GM08714 (cell line): ENCODE data around the gene HIPK1.

Experiments
- H3K4me3 ChIP-seq: fragments of 200-500 bp; sonication (Bioruptor generic); 2 replicates; pipeline ENCODE4 v1.5.1; 2014; ENCODE audit warnings: mild to moderate bottlenecking, low read length, inconsistent platforms
- ZNF274 ChIP-seq: IDR thresholded peaks from 2 replicates; pipeline ENCODE4 v1.6.1; 2012; ENCODE audit warnings: mild to moderate bottlenecking, low read depth, low read length

HIPK1 gene

GRCh38 chr1:113928187-113928930 lies 765 bp upstream of the HIPK1 start:
- no peak for TF ChIP-seq ZNF274
- H3K4me3 ChIP-seq = peak overlapping the region; percentile 100

GRCh38 chr1:113929750-113930498 lies 800 bp downstream of the HIPK1 start:
- H3K4me3 ChIP-seq = peak overlapping the region; percentile 100
- TF ChIP-seq ZNF274 = no peak

- TF ChIP-seq ZNF274 = no peak
- H3K4me3 ChIP-seq = peak overlapping the region; percentile 100
These were observed 1.5 kb downstream of the HIPK1 start for GRCh38 chr1:113930499-113931161.

GRCh38 chr1:113931451-113931851 lies 2.3 kb downstream of the HIPK1 start:
- H3K4me3 ChIP-seq = peak overlapping the region; percentile 100; the same call in 1 of the 2 replicates
- TF ChIP-seq ZNF274 = no peak

- no peak overlapping the region for H3K4me3 ChIP-seq
- no peak for TF ChIP-seq ZNF274
These were observed 4.9 kb downstream of the HIPK1 start for GRCh38 chr1:113934006-113934405.

- no peak for TF ChIP-seq ZNF274
- H3K4me3 ChIP-seq = no peak overlapping the region
These were observed 5.5 kb downstream of the HIPK1 start for GRCh38 chr1:113934511-113935055.

GRCh38 chr1:113935176-113935575 lies 6.1 kb downstream of the HIPK1 start:
- TF ChIP-seq ZNF274 = no peak
- no peak overlapping the region for H3K4me3 ChIP-seq

- H3K4me3 ChIP-seq = no peak overlapping the region
- TF ChIP-seq ZNF274 = no peak
These were observed 6.8 kb downstream of the HIPK1 start for GRCh38 chr1:113935970-113936369.

GRCh38 chr1:113937146-113937545 lies 8.0 kb downstream of the HIPK1 start:
- TF ChIP-seq ZNF274 = no peak
- H3K4me3 ChIP-seq = no peak overlapping the region

GRCh38 chr1:113938192-113938591 lies 9.1 kb downstream of the HIPK1 start:
- no peak overlapping the region for H3K4me3 ChIP-seq
- no peak for TF ChIP-seq ZNF274

- TF ChIP-seq ZNF274 = no peak
- no peak overlapping the region; the same call in 1 of the 2 replicates for H3K4me3 ChIP-seq
These were observed 11.5 kb downstream of the HIPK1 start for GRCh38 chr1:113940365-113941244.

GRCh38 chr1:113941245-113941559 lies 12.1 kb downstream of the HIPK1 start:
- TF ChIP-seq ZNF274 = no peak
- H3K4me3 ChIP-seq = no peak overlapping the region

GRCh38 chr1:113942527-113942926 lies 13.4 kb downstream of the HIPK1 start:
- H3K4me3 ChIP-seq = no peak overlapping the region
- no peak for TF ChIP-seq ZNF274
